Stimulated activated CD8-positive, alpha-beta memory T cell treated with anti-CD3 and anti-CD28 coated beads, Interleukin-4, amount 100 ng/mL, for 1 hour (primary cell): ENCODE results near the gene RNF20.
"Not testable (repeated sequence)": the region's sequence is repeated elsewhere in the genome, so short reads cannot be mapped to it uniquely, and the experiment has no call there.

Source experiments
- DNase-seq, 2 donors: peaks; one replicate each; pipeline ENCODE4 v3.0.0-alpha.2; 2020; ENCODE audit warnings: low read depth in 2 of 2, low spot score in 1 of 2

Gene RNF20

GRCh38 chr9:101533334-101534204 lies at the start of gene RNF20:
Gene RNF20 (plus strand): TSS chr9:101533853. CDS start chr9:101535424, 1,571 bp downstream.
- DNase-seq, result peak; percentile 99

GRCh38 chr9:101484046-101484445 lies 49.6 kb upstream of the RNF20 start:
- DNase-seq, result no peak

GRCh38 chr9:101485924-101486692 lies 47.5 kb upstream of the RNF20 start:
- no peak for DNase-seq

- DNase-seq, result no peak
These were observed 46.8 kb upstream of the RNF20 start for GRCh38 chr9:101486693-101487442.

GRCh38 chr9:101487443-101487840 lies 46.2 kb upstream of the RNF20 start:
- DNase-seq, result no peak

GRCh38 chr9:101495810-101496209 lies 37.8 kb upstream of the RNF20 start:
- DNase-seq, result no peak

- DNase-seq, result no peak
These were observed 35.3 kb upstream of the RNF20 start for GRCh38 chr9:101498323-101498722.

GRCh38 chr9:101504188-101504587 lies 29.5 kb upstream of the RNF20 start:
- no peak for DNase-seq

GRCh38 chr9:101508211-101508610 lies 25.4 kb upstream of the RNF20 start:
- no peak for DNase-seq

- no peak for DNase-seq
These were observed 24.1 kb upstream of the RNF20 start for GRCh38 chr9:101509572-101509971.

- DNase-seq, result no peak
These were observed 23.2 kb upstream of the RNF20 start for GRCh38 chr9:101510459-101510858.

- DNase-seq, result no peak
These were observed 22.6 kb upstream of the RNF20 start for GRCh38 chr9:101511009-101511408.

- no peak for DNase-seq
These were observed 21.5 kb upstream of the RNF20 start for GRCh38 chr9:101512116-101512515.

- no peak for DNase-seq
These were observed 20.3 kb upstream of the RNF20 start for GRCh38 chr9:101513351-101513750.

GRCh38 chr9:101514071-101514470 lies 19.6 kb upstream of the RNF20 start:
- no peak for DNase-seq

- no peak for DNase-seq
These were observed 17.0 kb upstream of the RNF20 start for GRCh38 chr9:101516655-101517054.

- not testable (repeated sequence) for DNase-seq
These were observed 15.2 kb upstream of the RNF20 start for GRCh38 chr9:101518489-101518888.

GRCh38 chr9:101524371-101524770 lies 9.3 kb upstream of the RNF20 start:
- no peak for DNase-seq

GRCh38 chr9:101527066-101527465 lies 6.6 kb upstream of the RNF20 start:
- no peak for DNase-seq

- DNase-seq, result no peak
These were observed 5.6 kb upstream of the RNF20 start for GRCh38 chr9:101528015-101528414.

GRCh38 chr9:101530076-101530711 lies 3.5 kb upstream of the RNF20 start:
- peak; percentile 18 to 32 for DNase-seq
